ENCODE data around the gene ADPRS.

DNA sequence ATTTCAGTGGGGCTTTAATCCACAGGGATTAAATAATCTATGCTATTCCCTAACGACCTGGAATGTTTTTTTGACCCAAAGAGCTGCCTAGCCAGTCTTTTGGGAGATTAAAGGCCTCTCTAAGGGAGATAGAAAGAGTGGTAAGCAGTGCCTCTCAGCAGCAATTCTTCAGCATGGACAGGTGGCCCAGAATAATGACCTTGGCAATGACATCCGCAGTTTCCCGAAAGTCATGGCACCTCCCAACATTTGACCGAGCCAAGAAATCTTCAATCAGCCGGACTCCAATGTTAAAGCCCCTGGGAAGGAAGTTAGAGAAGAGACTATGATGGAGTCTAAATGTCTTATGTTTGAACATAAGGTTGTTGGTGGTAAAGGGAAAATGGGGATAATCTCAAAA, 50.8 kb downstream of the ADPRS start:
- TF ChIP-seq CTCF (IDR thresholded peaks at IDR 0.05) (no peak), POLR2A (IDR thresholded peaks at IDR 0.05) (no peak)
